ENCODE data around the gene DUSP2.

The DUSP2 gene

DNA sequence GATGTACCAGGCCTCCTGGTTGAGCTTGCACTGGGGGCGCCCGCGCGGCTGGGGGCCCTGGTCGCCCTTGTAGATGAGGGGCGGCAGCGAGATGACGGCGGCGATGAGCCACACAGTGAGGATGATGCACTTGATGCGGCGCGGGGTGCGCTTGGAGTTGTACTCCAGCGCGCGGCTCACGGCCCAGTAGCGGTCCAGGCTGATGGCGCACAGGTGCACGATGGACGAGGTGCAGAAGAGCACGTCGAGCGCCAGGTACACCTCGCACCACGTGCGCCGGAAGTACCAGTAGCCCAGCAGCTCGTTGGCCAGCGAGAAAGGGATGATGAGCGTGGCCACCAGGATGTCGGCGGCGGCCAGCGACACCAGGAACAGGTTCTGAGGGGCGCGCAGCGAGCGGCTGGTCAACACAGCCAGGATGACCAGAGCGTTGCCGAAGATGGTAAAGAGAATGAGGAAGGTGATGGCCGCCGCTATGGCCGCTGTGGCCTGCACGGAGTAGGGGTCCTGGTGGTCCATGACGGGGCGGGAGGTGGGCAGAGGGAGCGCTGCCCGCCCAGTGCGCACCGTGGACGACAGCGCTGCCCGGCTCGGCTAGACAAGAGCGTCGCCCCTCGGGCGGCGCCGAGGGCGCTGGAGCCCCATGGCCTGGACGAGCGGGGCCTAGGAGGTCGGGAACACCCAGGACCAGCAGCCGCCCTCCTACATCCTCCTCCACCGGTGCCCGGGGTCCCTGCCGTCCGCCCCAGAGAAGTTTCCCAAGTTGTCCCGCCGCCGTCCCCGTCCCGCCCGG is 29.4 kb downstream of the DUSP2 start:
- in situ Hi-C loops (cut with MboI; ENCODE audit: low sequenced_read_pairs): no loop called here

DNA sequence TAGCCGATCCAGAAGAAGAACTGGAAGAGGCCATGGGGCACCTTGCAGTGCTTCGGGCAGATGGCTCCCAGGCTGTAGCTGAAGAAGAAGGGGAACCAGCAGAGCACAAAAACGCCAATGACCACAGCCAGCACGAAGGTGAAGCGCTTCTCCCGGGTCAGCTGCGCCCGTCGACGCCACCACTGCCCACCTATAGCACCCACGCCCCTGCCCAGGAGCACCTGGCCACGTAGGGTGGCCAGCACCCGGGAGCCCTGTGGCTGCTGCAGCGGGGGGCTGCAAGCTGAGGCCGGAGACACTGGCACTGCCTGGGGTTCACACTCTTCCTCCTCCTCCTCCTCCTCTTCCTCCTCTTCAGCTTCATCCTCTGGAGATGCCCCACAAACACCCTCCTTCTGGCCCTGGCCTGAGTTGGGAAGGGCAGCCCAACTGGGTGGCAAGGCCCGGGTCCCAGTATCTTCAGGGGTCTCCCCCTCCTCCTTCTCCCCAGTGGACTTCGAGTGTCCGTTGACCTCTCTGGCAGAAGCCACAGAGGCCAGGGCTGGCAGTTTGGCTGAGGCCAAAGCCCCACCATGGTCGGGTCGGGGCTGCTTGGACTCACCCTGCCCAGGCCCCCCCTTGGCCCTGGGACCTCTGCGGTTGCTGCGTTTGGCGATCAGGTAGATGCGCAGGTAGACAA is 30.2 kb downstream of the DUSP2 start:
- in situ Hi-C loops (cut with MboI; ENCODE audit: low sequenced_read_pairs): no loop called here

DNA sequence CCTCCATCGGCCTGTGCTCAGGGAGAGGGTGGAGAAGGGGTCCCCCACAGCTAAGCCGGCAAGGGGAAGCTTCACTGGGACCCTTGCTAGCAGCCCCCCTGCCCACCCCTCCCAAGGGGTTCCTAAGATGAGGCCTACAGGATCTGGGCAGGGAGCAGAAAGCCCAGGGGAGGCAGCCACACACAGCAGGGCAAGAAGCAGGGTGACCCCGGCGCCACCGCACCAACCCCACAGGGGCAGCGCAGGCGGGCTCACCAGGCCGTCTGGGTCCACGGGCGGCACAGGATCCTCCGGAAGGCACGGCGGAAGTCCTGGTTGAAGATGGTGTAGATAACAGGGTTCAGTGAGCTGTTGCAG is 30.7 kb downstream of the DUSP2 start:
- in situ Hi-C loops (cut with MboI; ENCODE audit: low sequenced_read_pairs): no loop called here

DNA sequence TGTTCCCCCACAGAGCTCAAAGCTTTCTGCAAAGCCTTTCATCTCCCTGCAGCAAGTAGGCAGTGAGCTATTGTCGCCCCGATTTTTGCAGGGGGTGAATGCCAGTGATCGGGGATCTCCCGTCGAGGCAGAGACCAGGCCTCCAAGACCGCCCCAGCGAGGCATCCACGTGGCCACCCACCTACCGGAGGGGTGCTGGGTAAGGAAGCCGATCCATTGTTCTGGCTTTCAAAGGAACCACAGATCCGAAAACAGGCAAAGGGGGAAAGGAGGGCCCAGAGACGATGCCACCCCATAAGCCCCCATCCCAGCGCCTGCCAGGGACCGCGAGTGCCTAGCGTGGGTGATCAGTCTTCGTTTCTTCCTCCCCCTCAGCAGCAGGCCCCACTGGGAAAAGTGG is 31.3 kb downstream of the DUSP2 start:
- in situ Hi-C loops (cut with MboI; ENCODE audit: low sequenced_read_pairs): no loop called here

DNA sequence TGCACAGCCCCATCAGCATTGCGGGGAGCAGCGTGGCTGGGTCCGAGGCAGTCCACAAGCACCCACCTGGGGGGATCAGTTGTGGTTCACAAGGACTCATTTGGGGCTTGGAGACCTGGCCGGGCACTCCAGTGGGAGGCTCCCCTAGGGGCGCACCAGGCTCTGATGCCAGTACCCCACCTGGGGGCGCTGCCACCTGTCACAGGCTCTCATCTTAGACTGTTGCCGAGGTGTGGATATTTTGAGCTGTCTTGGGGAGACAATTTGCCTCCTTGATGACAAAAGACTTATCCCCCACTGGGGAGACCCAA is 31.9 kb downstream of the DUSP2 start:
- in situ Hi-C loops (cut with MboI; ENCODE audit: low sequenced_read_pairs): no loop called here

DNA sequence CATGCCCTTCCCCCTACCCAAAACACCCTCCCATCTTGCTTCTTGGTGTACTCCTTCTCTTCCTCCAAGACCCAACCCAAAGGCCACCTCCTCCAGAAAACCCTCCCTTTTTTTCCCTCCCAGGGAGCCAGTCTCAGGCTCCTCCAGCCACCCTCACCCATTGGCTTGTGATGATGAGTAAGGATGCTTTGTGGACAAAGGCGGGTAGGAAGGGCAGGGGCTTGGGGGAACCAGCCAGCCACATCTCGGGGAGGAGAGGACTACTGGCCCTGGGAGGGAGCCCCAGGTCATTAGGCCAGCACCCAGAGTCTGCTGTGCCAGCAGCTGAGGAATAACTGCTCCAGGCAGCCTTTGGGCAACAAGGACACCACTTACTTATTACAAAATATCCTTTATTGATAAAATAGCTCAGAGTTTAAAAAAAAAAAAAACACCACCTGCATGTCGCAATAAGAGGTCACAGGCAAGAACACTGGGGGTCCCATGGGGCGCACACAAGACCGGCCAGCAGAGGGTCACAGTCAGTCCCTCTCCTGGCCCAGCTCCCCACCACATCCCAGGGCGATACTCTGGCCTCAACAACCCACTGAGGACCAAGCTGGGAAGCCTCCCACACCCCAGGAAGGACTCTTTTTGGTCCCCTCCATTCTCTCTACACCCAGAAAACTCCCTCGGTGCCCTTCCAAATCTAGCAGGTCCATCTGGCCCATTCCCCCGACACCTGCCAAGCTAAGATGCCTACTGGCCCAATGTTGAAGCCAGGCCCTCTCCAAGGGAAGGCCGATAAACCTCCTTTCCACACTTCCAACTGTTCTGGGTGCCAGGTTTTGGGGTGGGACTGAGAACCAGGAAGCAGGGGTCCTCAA is 32.5 kb downstream of the DUSP2 start:
- in situ Hi-C loops (cut with MboI; ENCODE audit: low sequenced_read_pairs): no loop called here

DNA sequence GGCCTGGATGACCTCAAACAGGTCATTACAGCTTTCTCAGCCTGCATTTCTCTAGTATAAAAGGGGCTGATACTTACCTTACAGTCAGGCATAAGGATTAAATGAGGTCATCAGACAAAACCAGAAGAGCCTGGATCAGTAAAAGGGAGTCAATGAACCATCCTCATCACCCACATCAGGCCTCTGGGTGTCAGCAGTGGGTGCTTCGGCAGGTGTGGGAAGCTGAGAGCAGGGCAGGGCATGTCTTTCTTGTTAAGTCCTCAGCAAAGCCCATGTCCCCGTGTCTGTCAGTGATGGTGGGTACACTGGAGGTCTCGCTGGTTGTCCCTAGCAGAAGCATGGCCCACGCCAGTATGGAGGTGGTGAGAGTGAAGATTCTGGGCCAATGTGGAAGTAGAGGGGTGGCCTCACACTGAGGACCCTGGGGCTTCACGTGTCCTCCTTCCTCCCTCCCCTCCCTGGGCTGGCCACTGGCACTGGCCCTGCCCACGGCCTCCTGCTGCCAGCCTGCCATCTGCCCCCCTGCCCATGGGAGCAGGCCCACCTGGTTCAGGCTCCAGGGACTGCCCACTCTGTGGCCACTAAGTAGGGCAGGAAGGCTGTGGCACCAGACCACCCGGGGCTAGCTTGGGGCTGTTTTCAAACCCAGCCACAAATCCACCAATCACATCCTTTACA is 33.3 kb downstream of the DUSP2 start:
- in situ Hi-C loops (cut with MboI; ENCODE audit: low sequenced_read_pairs): no loop called here

DNA sequence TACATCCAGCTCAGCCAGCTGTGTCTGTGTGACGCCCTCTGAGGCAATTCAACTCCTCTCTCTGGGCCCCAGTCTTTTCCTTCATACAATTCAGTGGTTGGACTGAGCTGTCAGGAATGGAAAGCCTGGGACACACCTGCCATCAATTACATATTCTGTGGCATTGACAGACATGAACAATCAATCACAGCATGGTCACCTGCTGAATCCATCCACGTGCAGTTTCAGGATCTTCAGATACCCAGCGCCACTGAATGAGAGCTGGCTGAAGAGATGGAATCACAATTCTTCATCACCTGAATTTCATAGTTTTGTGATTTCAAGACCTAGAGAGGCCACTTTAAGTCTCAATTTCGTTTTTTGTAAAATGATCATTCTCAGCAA is 34.0 kb downstream of the DUSP2 start:
- in situ Hi-C loops (cut with MboI; ENCODE audit: low sequenced_read_pairs): no loop called here

DNA sequence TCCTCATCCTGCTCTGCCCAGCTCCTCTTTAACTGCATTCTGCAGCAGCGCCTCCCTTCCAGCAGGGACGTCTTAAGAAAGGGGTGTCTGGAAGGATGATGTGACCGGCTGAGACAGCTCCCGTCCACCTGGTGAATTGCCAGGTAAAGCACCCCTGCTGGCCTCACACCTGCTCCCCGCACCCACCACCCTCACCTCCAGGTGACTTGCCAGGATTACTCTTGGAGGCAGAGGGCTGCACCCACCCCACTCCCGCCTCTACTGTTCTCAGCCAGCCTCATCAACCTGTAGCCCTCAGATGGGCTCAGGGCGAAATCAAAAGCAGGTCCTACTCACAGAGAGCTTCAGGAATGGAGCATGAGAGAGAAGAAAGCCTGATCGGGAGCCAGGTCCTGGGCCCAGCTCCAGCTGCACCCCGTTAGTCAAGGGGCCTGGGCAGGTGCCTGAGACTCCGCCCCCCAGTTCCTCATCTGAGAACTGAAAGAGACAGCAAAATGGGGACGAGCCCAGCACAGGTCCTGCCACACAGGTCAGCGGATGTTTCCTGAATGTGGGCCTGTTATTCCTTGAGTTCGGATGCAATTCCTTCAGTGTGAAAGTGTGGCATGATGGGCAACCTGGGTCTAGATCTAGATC is 34.5 kb downstream of the DUSP2 start:
- in situ Hi-C loops (cut with MboI; ENCODE audit: low sequenced_read_pairs): no loop called here

DNA sequence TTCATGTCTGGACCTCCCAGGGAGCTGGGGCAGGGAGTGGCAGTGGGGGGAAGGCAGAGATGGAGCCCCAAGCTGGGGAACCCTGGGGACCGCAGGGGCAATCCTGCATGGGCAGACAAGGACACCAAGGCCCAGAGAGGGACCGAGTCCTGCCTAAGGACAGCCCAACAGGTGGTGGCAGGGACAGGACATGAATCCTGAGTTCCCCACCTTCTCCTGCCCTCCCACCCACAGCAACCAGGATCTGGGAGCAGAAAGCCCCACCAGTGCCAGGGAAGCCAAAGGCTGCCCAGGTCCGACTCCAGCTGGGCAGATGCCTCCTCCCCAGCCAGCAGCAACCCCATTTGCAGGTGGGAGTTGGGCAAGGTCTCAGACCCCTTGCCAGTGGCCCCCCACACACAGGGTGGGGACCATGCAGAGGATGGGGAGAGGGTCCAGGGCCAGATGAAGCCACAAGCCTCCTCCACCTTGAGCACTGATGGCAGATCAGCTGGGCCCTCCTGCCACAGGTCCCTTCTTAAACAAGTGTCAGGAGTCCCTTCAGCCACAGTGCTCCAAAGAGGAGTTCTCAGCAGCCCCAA is 35.2 kb downstream of the DUSP2 start:
- in situ Hi-C loops (cut with MboI; ENCODE audit: low sequenced_read_pairs): no loop called here

DNA sequence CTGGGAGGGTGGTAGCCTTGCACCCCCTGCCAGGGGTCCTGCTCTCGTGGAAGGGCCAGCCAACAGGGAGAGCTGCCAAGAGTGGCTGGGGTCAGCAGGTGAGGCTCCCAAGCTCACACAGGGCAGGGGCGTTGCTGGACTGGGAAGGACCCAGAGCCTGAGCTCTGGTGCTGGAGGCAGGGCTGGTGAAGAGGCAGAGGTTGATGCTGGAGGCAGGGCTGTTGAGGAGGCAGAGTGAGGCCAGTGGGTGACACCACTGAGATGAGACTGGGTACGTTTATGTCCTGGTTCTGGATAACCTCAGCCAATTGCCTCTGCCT is 35.9 kb downstream of the DUSP2 start:
- in situ Hi-C loops (cut with MboI; ENCODE audit: low sequenced_read_pairs): no loop called here

DNA sequence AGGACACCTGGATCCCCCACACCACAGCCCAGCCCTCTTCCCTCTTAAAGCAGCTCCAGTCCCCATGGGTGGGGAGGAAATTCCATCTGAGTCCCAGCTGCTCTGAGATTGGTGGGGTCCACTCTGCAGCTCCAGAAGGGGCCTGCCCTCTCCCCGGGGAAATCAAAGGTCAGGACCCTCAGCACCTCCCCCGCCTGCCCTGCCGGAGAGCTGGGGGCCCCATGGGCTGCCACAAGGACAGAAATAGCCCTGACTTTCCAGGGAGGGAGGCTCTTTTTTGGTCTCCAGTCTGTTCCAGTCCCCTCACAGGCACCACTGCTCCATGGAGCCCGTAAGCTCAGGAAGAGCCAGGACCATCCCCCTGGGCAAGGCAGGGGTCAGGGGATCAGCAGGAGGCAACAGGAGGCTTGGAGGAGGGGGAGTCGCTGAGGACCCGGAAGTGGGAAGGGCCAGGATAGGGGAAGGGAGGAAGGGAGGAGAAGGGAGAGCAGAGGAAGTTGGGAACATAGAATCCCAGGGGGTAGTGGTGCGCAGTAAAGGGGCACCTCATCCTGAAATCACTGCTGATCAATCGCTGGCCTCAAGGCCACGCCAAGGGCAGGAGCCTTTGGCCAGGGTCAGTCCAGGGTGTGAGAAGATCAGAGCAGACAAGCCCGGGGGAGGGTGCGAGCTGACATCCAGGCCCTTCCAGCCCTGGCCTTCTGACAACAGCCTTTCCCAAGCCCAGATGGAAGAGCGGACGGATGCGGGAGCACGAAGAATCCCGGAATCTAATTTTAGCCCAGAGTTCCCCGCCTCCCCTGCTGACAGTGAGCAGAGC is 36.5 kb downstream of the DUSP2 start:
- in situ Hi-C loops (cut with MboI; ENCODE audit: low sequenced_read_pairs): no loop called here

DNA sequence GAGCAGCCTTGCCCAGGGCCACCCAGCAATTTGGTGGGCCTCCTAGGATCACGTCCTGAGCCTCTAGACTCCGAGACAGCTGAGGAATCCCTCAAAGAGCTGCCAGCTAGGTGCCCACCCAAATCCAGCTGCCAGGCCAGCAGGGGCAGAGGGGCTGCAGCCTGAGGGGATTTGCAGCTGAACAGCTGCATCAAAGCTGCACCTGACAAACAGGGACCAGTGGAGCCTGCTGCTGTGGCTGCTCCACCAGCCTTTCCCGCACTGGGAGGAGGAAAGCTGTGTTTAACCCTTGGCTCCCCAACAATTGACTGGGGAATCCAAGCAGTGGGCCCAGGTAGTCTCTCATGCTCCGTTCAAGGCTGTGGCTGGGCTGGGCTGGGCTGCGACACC is 37.1 kb downstream of the DUSP2 start:
- in situ Hi-C loops (cut with MboI; ENCODE audit: low sequenced_read_pairs): no loop called here

DNA sequence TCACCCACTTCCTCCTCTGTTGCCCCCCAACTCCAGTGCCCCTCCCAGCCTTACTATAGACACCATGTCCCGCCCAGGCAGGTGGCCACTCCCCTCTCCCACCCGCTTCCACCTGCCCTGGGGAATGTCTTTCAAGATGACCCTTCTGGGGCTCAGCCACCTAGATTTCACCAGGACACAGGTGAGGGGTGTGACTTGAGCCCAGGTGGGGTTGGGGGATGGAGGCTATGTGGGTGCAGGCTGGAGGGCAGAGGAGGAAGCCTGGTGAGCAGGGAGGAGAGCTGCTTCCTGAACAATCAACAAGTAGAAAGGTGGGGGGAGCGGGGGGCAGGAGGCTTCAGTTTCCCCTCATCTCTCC is 37.6 kb downstream of the DUSP2 start:
- in situ Hi-C loops (cut with MboI; ENCODE audit: low sequenced_read_pairs): no loop called here

DNA sequence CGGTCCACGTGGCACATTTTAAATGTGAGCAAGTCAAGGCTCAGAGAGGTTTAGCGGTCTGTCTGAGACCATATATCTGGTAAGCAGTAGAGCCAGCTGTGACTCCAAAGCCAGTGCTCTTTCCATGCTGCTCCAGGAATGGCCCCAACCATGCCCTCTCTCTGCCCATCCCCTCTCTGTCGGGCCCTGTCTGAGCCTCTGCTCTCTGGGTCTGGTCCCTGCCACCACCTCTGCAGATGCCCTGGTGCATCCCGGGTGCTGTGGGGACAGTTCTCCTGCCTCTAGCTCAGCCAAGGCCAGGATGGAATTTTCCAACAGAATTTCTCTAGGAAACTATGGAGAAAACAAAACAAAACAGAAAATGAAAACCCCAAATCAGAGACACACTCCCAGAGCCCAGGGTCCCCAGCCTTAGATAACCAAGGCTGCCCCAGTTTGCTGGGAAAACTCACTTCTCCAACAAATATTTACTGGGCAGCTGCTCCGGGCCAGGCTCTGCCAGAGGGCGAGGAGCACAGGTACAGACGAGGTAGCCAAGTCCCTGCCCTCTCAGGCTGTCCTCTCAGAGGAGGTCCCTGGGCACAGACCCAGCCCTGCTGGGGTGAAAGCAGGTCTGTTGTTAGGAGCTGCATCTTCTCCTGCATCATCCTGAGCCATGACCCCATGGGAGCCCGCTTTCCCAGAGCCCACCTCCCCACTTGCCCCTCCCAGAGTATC is 38.1 kb downstream of the DUSP2 start:
- in situ Hi-C loops (cut with MboI; ENCODE audit: low sequenced_read_pairs): no loop called here

DNA sequence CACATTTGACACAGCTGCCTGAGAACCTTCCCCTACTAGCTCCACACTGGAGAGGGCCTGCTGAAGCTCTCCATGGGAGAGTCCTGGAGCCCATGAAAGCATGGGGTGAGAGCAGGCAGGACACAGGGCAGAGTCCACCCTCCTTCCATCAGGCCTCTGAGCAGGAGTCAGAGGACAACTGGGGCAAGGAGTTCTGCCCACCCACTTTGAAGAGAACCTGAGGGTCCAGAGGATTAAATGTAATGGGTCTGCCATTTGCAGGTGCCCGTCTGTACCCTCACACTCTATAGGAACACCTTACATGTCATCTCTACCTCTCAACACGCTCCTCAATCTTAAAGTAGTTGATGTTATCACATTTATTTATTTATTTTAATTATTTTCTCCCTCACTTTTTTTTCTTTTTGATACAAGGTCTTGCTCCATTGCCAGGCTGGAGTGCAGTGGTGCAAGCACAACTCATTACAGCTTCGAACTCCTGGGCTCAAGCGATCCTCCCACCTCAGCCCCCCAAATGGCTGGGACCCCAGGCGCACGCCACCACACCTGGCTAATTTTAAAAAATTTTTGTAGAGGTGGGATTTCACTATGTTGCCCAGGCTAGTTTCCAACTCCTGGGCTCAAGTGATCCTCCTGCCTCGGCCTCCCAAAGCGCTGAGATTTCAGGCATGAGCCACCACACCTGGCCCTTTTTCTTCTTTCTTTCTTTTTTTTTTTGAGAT is 39.1 kb downstream of the DUSP2 start:
- in situ Hi-C loops (cut with MboI; ENCODE audit: low sequenced_read_pairs): no loop called here

DNA sequence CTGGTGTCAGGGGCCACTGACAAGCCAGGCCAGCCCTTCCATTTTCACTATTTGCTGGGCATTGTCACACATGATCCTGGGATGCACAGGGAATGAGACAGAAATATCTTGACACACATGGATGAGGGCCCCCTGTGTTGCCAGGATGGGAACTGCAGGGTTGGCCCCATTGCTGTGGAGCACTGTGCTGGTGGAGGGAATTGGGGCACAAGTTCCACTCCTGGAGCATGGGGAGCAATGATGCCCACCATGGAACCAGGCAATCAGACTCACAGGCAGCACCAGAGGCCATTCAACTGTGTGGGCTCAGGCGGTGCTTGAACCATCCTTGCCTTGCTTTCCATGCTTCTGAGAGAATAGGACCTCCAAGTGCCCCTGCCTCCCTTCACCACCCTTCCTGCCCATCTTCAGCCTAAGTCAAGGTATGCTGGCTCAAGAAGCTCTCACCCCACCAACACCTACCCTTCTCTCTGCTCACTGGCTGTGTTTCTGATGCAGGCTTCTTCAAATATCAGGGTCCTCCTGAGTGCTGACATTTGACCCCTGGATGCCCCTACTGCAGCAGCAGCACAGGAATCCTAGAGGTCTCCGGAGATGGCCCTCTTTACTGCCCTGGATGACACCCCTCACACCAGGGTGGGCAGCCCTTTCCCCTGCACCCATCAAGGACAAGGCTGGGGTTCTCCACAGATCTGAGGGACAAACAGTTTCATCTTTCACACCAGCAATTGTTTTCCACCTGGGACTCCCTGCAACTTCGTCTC is 39.9 kb downstream of the DUSP2 start:
- in situ Hi-C loops (cut with MboI; ENCODE audit: low sequenced_read_pairs): no loop called here

DNA sequence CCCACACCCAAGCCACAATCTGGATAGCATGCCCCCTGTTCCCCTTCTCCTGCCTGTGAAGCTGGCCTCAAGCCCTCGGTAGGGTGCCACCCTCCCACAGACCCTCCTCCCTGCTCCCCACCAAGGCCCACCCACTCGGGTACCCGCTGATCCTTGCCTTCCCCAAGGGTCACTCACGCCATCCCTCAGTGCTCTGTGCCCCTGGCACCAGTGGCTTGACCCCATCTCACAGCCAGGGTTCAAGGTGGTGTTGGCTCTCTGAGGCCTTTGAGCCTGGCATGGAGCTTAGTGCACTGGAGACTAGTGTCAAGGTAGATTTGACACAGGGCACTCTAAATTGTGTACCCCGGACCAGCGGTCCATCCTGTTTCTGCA is 40.8 kb downstream of the DUSP2 start:
- in situ Hi-C loops (cut with MboI; ENCODE audit: low sequenced_read_pairs): no loop called here
